Stimulated activated CD4-positive, alpha-beta T cell treated with anti-CD3 and anti-CD28 coated beads, TNF-alpha, amount 100 ng/mL, for 48 hours (primary cell): ENCODE data around the gene LETM1.
"Not testable (repeated sequence)": the region's sequence is repeated elsewhere in the genome, so short reads cannot be mapped to it uniquely, and the experiment has no call there.

Source experiments
- DNase-seq, 3 donors: peaks; one replicate each; pipeline ENCODE4 v3.0.0-alpha.2; 2020; ENCODE audit warnings: low read depth in 3 of 3

The LETM1 gene

DNA sequence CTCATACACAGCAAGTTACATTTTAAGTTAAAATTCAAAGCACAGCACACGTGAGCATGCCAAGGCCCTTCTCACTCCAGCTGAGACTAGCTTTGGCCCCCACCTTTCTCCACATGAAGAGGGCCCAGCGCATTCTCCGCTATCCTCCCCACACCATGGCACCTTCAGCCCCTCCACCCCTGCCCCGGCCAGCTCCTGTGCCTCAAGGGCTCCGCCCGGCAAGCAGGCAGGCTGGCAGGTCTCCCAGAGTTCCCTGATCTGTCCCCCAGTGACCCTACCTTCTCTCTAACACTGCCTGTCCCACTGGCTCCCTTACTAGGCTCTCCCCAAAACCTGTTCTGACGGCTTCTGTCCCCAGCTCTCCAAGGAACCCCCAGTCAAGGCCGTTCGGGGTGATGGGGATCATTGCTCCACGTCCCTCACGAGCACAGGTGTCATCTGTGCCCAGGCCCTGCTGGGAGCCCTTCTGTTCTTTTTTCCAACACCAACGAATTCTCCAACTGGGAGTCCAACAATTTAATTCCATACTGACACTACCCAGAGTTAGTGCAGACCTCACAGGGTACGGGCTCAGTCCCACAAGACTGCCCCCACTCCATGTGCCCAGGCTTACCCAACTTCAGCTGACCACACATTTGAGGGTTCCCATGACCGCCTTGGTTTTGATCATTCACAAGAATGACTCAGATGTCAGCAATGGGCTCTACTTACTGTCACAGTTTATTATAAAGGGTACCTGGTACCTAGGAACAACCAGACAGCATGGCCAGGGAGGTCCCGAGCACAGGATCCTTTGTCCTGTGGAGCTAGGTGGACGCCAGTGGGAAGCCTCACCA is 4.2 kb downstream of the LETM1 start:
- no peak for DNase-seq

- DNase-seq: no peak
Measured at GRCh38 chr4:1851160-1851559, 4.8 kb downstream of the LETM1 start.

GRCh38 chr4:1850276-1850675 is 5.7 kb downstream of the LETM1 start:
- DNase-seq: no peak

GRCh38 chr4:1846580-1846979 is 9.4 kb downstream of the LETM1 start:
- DNase-seq: no peak

DNA sequence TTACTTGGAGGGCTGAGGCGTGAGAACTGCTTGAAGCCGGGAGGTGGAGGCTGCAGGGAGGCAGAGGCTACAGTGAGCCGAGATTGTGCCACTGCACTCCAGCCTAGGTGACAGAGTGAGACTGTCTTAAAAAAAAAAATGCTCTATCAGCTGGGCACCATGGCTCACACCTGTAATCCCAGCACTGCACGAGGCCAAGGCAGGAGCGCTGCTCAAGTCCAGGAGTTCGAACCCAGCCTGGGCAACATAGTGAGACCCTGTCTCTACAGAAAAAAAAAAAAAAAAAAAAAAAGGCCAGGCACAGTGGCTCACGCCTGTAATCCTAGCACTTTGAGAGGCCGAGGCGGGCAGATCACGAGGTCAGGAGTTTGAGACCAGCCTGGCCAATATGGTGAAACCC is 11.3 kb downstream of the LETM1 start:
- not testable (repeated sequence) for DNase-seq

DNA sequence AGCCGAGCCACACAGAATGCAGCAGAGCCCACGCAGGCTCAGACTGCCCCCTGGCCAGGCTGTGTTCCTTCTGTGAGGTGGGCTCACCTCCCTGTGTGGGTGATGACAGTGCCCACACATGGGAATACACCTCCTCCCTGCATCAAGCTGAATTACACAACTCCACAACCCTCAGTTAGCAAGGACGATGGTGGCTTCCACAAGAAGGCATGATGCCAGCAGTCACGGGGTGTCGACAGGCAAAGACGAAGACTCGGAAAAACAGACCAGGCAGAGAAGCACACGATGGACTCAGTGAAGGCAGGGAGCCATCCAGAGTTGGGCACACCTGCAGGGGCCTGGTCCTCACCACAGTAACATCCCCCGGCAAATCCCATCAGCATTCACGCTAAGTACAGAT is 12.1 kb downstream of the LETM1 start:
- no peak for DNase-seq

DNA sequence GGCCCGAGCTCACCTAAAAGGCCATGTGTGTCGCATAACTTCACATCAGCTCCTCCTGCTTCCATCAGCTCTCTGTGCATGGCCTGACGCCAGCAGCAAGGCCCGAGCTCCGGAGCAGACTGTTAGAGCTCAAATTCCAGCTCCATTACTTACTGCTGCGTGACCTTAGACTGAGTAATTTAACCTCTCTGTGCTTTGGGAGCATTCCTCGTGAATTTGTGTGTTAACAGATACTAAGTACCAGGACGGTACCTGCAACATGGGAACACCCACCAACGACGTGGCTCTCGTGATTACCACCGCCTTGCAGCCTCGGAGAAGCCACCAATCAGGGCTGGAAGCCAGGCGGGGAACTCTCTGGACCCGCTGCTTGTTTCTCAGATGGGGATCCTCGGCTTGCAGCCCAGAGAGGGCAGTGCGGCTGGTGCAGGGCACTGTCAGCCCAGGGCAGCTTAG is 12.9 kb downstream of the LETM1 start:
- no peak for DNase-seq

DNA sequence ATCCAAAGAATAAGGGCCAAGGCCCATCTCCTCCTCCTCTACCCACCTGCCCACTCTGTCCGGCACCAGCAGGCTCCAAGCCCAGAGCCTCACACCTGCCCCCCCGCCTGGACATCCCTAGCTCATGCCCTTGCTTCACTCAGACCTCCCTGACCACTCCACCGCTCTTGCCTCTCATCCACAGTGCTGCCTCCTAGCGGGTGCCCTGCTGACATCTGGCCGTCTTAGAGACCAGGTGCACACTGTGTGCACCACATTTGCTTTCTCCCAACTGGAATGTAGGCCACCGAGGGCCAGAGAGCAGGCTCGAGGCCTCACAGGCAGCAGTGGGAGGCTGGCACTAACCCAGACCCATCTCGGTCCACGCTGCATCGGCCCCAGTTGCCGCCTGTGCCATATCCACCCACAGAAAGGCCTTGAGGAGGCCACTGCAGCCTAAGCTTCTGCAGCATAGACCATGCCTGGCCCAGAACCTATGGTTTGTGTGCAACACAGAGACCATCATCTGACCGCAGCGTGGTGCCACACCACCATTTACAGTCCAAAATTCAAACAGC is 13.5 kb downstream of the LETM1 start:
- DNase-seq: no peak

DNA sequence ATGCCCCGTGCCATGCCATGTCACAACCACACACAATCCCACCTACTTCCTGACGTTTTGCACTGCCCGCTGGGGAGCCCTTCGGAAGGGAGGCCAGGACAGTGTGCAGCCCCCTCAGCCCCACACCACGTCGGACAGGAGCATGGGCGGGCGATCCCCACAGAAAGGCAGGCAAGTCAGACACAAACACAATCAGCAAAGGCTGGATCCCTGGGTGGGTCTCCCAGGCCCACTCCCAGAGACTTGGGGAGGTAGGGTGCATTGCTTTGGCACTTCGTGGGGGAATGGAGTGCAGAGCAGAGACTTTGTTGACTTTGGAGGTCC is 14.1 kb downstream of the LETM1 start:
- no peak for DNase-seq

DNA sequence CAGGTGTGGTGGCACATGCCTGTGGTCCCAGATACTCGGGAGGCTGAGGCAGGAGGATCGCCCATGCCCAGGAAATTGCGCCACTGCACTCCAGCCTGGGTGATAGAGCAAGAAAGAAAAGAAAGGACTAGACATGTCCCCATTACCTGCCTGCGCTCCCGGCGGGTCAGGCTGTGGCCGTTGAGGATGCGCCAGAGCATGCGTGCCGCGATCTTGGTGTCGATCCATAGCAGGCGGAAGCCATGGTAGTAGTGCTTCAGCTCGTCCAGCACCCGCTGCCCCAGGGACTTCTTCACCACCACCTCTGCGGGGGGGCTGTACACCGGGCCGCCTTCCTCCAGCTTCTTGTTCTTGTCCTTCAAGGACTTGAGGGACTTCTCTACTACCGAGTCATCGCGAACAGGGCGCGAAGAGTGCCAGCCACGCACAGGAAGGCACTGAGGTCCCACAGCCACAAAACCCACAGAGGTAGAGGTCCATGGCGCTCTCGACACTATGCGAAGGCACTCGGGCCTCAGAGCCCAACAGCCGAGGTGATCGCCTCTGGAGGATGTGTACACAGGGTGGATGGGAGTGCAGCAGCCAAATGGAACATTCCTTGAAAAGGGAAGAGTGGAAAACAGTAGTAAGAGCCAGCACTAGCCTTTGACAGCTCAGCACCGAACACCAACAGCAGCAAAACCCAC is 14.6 kb downstream of the LETM1 start:
- DNase-seq: no peak

GRCh38 chr4:1839282-1839681 is 16.7 kb downstream of the LETM1 start:
- no peak for DNase-seq

- DNase-seq: no peak
Measured at GRCh38 chr4:1837069-1837468, 18.9 kb downstream of the LETM1 start.

GRCh38 chr4:1836650-1837049 is 19.3 kb downstream of the LETM1 start:
- no peak for DNase-seq

- not testable (repeated sequence) for DNase-seq
Measured at GRCh38 chr4:1835836-1836235, 20.1 kb downstream of the LETM1 start.

DNA sequence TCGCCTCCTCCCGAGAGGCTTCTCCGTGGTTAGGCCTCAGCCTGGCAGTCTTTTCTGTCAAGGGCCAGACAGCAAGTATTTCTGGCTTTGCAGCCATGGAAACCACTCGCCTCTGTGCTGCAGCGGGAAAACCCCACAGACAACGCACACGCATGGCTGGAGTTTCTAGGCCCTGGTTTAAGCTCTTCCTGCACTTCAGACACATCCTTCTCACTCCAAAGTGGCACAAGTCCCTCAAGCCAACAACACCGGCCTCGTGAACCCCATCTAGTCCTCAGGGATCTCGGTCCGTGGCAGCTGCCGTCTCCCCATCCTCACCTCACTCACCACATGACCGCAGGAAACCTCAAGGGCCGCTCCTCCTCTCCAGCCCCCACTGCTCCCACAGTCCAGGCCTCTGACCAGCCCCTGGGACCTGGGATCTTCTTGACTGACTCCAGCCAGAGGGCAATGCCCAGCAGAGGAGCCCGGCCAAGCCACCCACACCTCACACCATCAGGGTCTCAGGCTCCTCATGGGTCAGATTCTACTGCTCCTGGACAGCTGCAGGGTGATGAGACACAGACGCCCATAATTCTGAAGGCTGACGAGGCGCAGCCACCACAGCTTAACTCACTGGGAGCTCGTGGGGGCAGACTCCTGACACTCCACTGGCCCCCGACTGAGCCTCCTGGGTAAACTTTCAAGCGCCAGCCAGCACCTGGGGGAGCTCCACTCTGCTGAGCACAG is 21.7 kb downstream of the LETM1 start:
- DNase-seq: no peak

- DNase-seq: no peak
Measured at GRCh38 chr4:1833307-1834046, 22.5 kb downstream of the LETM1 start.

DNA sequence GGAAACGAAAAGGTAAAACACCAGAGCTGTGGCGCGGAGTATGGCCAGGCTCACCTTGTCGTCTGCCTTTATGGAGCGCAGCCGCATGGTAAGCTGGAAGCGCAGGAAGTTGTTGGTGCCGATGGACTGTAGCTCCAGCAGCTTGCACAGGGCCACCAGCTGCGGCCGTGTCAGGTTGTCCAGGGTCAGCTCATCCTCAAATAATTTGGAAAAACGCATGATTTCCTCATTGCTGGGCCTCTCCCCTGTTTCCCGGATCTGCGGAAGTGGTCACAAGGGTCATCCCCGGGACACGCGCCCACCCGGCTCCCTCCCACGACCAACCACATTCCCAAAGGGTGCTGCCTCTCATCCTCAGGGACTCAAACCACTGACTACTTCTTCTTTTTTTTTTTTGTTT is 23.3 kb downstream of the LETM1 start:
- DNase-seq: no peak

- DNase-seq: no peak
Measured at GRCh38 chr4:1831331-1831730, 24.6 kb downstream of the LETM1 start.

- no peak for DNase-seq
Measured at GRCh38 chr4:1830642-1831228, 25.2 kb downstream of the LETM1 start.

- DNase-seq: no peak
Measured at GRCh38 chr4:1830234-1830633, 25.7 kb downstream of the LETM1 start.
